GM19438 (cell line): ENCODE results near the gene NARS2.

Experiments used
- ATAC-seq: cut with Tn5 transposase; IDR thresholded peaks from one replicate; pipeline ENCODE4 v1.9.1; 2021; ENCODE audit warnings: low read depth; ENCODE audit not compliant: unreplicated experiment

NARS2 gene

GRCh38 chr11:78446210-78446609 lies 128.5 kb downstream of the NARS2 start:
- no peak for ATAC-seq

GRCh38 chr11:78444726-78445125 lies 129.9 kb downstream of the NARS2 start:
- ATAC-seq, result no peak

- ATAC-seq, result no peak
Measured at GRCh38 chr11:78441956-78442355, 132.7 kb downstream of the NARS2 start.

GRCh38 chr11:78438298-78438975 lies 136.2 kb downstream of the NARS2 start:
- peak; percentile 72 for ATAC-seq

GRCh38 chr11:78432956-78433355 lies 141.7 kb downstream of the NARS2 start:
- no peak for ATAC-seq

- ATAC-seq, result no peak
Measured at GRCh38 chr11:78432058-78432515, 142.6 kb downstream of the NARS2 start.

- no peak for ATAC-seq
Measured at GRCh38 chr11:78429660-78430059, 145.0 kb downstream of the NARS2 start.

- no peak for ATAC-seq
Measured at GRCh38 chr11:78429209-78429608, 145.5 kb downstream of the NARS2 start.

GRCh38 chr11:78428773-78429172 lies 145.9 kb downstream of the NARS2 start:
- no peak for ATAC-seq

GRCh38 chr11:78428266-78428636 lies 146.4 kb downstream of the NARS2 start:
- no peak for ATAC-seq

GRCh38 chr11:78427615-78428265 lies 146.9 kb downstream of the NARS2 start:
- no peak for ATAC-seq

GRCh38 chr11:78426845-78427244 lies 147.8 kb downstream of the NARS2 start:
- ATAC-seq, result no peak

- ATAC-seq, result no peak
Measured at GRCh38 chr11:78425399-78426070, 149.1 kb downstream of the NARS2 start.

GRCh38 chr11:78424334-78425270 lies 150.1 kb downstream of the NARS2 start:
- ATAC-seq, result no peak

GRCh38 chr11:78423241-78423640 lies 151.4 kb downstream of the NARS2 start:
- no peak for ATAC-seq

GRCh38 chr11:78420796-78421209 lies 153.9 kb downstream of the NARS2 start:
- ATAC-seq, result no peak

GRCh38 chr11:78420255-78420764 lies 154.4 kb downstream of the NARS2 start:
- no peak for ATAC-seq

- no peak for ATAC-seq
Measured at GRCh38 chr11:78419327-78419726, 155.3 kb downstream of the NARS2 start.

- ATAC-seq, result no peak
Measured at GRCh38 chr11:78418584-78419211, 156.0 kb downstream of the NARS2 start.
